ENCODE data around the gene ZNF628. TPM values are rescaled to one million over a fixed set of nuclear protein-coding genes. Genes with fewer than 3 reads are reported as not detected.

ZNF628 gene
- total and polyA plus RNA-seq, 2 of the 4 experiments (the other 2 are of a cell fraction): 0.18 to 1.9 TPM

- Histone ChIP-seq H3K36me3 (ENCODE audit: control insufficient read depth, insufficient read depth, low read length) (peaks cover 4% of the 10 kb centered on the region; the same call in 1 of the 2 replicates), H2AK9ac (replicated peaks; ENCODE audit: low read depth, low read length, poor library complexity) (peak overlapping the region; percentile 94), H3K14ac (replicated peaks; ENCODE audit: low read depth, low read length) (peak overlapping the region; percentile 87), H2BK20ac (ENCODE audit: low read depth, low read length) (peak overlapping the region; percentile 35; the same call in 1 of the 2 replicates), H3K4me3 (ENCODE audit: insufficient read depth, low read depth, low read length) (peak overlapping the region; percentile 18; the same call in 1 of the 2 replicates), H4K91ac (ENCODE audit: insufficient read depth, low read depth, low read length) (peak overlapping the region; percentile 88), H2AFZ (replicated peaks; ENCODE audit: low read length, poor library complexity) (peak overlapping the region; percentile 93), H3K79me1 (ENCODE audit: low read depth in 1 of 2, low read length in 2 of 2) (peaks cover 0 to 17% of the 10 kb centered on the region in 2 experiments), H3K9me3 (ENCODE audit: control insufficient read depth, insufficient read depth, low read length) (no peaks in the 10 kb centered on the region), H2AK5ac (ENCODE audit: low read depth, low read length) (peak overlapping the region; percentile 65), H3K9me1 (ENCODE audit: insufficient read depth, low read length) (peaks cover 3% of the 10 kb centered on the region), H2BK15ac (ENCODE audit: low read depth, low read length) (no peak overlapping the region), H3K9ac (ENCODE audit: low read depth, low read length) (peak overlapping the region; percentile 67; the same call in 1 of the 2 replicates), H3K23ac (ENCODE audit: low read depth, low read length) (peak overlapping the region; percentile 53), H3K4ac (ENCODE audit: low read depth, low read length) (peak overlapping the region; percentile 82), H3K27me3 (ENCODE audit: control insufficient read depth, insufficient read depth, low read length) (no peaks in the 10 kb centered on the region), H3K18ac (ENCODE audit: low read depth, low read length) (peak overlapping the region; percentile 49), H2BK5ac (ENCODE audit: low read depth, low read length, poor library complexity, severe bottlenecking) (peak overlapping the region; percentile 94), H3K4me2 (ENCODE audit: low read depth, low read length) (peak overlapping the region; percentile 63), H2BK120ac (ENCODE audit: low read depth, low read length) (peak overlapping the region; percentile 47), H4K20me1 (ENCODE audit: insufficient read depth, low read length) (no peaks in the 10 kb centered on the region), H3K4me1 (ENCODE audit: control insufficient read depth, insufficient read depth, low read length) (peaks cover 16% of the 10 kb centered on the region), H3K27ac (ENCODE audit: insufficient read depth, low read length) (peak overlapping the region; percentile 65), H3K56ac (ENCODE audit: extremely low read depth, insufficient read depth, low read length) (no peak overlapping the region), H4K5ac (ENCODE audit: low read depth, low read length) (peak overlapping the region; percentile 83), H4K8ac (ENCODE audit: low read depth in 2 of 2, low read length in 2 of 2) (peak overlapping the region; percentile 15 to 82; a peak in 3 of 4 replicates)
- CTCF ChIA-PET: interaction anchor here (0.7 to 3.1 kb wide), 2 partner anchors 10 to 76 kb away, joined by 3 to 16 read pairs; no protein-coding TSS in a partner anchor
- dilution Hi-C loops (cut with HindIII; ENCODE audit: low sequenced_read_pairs, unreplicated experiment): no loop called here
- POLR2A ChIA-PET (ENCODE audit: unreplicated experiment): interaction anchor here (0.8 kb wide), 1 partner anchor 10 kb away, joined by 3 read pairs; no protein-coding TSS in a partner anchor
- in situ Hi-C loops (cut with MboI; ENCODE audit: low sequenced_read_pairs): loop anchor here (25.0 kb wide), 1 partner anchor 1032 kb away; the partner anchor contains the start of genes CDC42EP5 and LENG9
- DNase-seq (peak; percentile 75), ATAC-seq (ENCODE audit: low read depth) (peak; percentile 54)
- intact Hi-C loops (cut with micrococcal nuclease): no loop called here
- TF ChIP-seq POLR2A (IDR thresholded peaks at IDR 0.05; ENCODE audit: low read depth, low read length): peak; percentile 51; the same call in 1 of the 2 replicates
- 0 out of 2 replicates have a peak, but pooled peaks have one; percentile 17 for TF ChIP-seq BHLHE40 (IDR thresholded peaks at IDR 0.05; ENCODE audit: low read depth, low read length)
- peak; percentile 78; the same call in 1 of the 2 replicates for TF ChIP-seq MAZ (IDR thresholded peaks at IDR 0.05; ENCODE audit: borderline replicate concordance, low read depth, low read length)
- no peak for TF ChIP-seq CHD1 (IDR thresholded peaks at IDR 0.05; ENCODE audit: low read depth, low read length)
- WGBS, 2 experiments (ENCODE audit: extremely low coverage in 2 of 2, insufficient read length in 1 of 2): 67% methylated on average over 1 of the region's 22 CpGs; no CpG with 5 or more reads in 1 of the 2 experiments
- BruUV-seq (replicated peaks): no TSS peak
Measured at GRCh38 chr19:55494172-55494761, 17.9 kb downstream of the ZNF628 start.
